Measurements from ENCODE around the gene MOK.

DNA sequence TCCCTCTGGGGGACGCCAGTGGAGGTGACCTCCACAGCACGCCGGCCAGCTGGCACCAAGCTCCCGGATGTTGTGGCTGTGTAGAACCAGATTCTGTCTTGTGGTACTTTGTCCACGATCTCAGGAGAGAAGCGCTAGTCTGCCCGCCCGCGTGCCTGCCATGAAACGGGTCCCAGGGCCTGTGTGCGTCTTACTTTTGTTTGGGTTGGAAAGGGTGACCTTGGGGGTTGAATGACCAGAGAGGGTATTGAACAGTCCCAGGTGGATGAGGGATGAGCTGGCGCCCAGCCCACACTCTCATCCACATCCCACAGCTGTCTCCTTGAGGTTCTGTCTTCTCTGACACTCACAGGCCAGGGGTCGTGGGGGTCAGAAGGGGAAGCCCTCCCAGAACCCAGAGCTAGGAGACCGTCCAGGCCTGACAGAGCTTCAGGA, 87.0 kb downstream of the MOK start:
- TF ChIP-seq, protein P1, sequence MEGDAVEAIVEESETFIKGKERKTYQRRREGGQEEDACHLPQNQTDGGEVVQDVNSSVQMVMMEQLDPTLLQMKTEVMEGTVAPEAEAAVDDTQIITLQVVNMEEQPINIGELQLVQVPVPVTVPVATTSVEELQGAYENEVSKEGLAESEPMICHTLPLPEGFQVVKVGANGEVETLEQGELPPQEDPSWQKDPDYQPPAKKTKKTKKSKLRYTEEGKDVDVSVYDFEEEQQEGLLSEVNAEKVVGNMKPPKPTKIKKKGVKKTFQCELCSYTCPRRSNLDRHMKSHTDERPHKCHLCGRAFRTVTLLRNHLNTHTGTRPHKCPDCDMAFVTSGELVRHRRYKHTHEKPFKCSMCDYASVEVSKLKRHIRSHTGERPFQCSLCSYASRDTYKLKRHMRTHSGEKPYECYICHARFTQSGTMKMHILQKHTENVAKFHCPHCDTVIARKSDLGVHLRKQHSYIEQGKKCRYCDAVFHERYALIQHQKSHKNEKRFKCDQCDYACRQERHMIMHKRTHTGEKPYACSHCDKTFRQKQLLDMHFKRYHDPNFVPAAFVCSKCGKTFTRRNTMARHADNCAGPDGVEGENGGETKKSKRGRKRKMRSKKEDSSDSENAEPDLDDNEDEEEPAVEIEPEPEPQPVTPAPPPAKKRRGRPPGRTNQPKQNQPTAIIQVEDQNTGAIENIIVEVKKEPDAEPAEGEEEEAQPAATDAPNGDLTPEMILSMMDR (IDR thresholded peaks at IDR 0.05): no peak
- TF ChIP-seq POLR2A (IDR thresholded peaks at IDR 0.05): no peak

Data from vagina (tissue), 2 donors.